Suprapubic skin (tissue), 4 donors: ENCODE data around the gene EID3.

Experiments used
- POLR2A ChIP-seq, 2 donors: fragments of 450-650 bp; IDR thresholded peaks; one replicate each; pipeline ENCODE4 v1.6.1; 2017; ENCODE audit warnings: antibody characterized with exemption in 2 of 2, mild to moderate bottlenecking in 2 of 2, moderate library complexity in 2 of 2
- POLR2AphosphoS5 ChIP-seq, 3 donors: sonication (generic); formaldehyde crosslinking; IDR thresholded peaks; one replicate each; pipeline ENCODE4 v1.6.1; 2017; ENCODE audit warnings: antibody characterized with exemption in 3 of 3
- TF ChIP-seq, protein P1 (sequence below), 2 donors: fragments of 200-600 bp in 1 of 2; fragments of 450-650 bp in 1 of 2; sonication (generic) in 1 of 2; IDR thresholded peaks; one replicate each; pipeline ENCODE4 v1.5.1; 2016 to 2019; ENCODE audit warnings: antibody characterized with exemption in 2 of 2, mild to moderate bottlenecking in 1 of 2, moderate library complexity in 1 of 2

DNA sequence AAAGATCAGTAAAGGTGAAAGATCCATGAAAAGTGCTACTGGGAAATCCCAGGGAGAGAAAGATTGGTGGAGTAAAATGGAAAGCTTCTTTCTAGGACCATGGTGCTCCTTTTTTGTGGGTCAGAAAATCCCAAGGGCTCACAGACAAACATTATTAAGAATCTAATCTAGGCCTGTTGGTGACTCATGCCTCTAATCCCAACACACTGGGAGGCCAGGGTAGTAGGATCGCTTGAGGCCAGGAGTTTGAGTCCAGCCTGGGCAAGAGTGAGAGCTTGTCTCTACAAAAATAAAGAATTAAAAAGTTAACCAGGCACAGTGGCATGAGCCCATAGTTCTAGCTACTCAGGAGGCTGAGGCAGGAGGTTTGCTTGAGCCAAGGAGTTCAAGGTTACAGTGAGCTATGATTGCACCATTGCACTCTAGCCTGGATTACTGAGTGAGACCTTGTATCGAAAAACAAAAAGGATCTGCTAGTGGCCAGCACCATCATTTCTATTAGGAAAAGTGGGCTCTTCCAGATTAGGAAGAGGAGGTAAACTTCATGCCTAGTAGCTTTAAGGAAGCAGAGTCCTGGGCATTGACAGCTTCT, 45.0 kb upstream of the EID3 start:
- TF ChIP-seq POLR2AphosphoS5 (IDR thresholded peaks at IDR 0.05) (no peak), POLR2A (IDR thresholded peaks at IDR 0.05) (no peak)
- TF ChIP-seq, protein P1, sequence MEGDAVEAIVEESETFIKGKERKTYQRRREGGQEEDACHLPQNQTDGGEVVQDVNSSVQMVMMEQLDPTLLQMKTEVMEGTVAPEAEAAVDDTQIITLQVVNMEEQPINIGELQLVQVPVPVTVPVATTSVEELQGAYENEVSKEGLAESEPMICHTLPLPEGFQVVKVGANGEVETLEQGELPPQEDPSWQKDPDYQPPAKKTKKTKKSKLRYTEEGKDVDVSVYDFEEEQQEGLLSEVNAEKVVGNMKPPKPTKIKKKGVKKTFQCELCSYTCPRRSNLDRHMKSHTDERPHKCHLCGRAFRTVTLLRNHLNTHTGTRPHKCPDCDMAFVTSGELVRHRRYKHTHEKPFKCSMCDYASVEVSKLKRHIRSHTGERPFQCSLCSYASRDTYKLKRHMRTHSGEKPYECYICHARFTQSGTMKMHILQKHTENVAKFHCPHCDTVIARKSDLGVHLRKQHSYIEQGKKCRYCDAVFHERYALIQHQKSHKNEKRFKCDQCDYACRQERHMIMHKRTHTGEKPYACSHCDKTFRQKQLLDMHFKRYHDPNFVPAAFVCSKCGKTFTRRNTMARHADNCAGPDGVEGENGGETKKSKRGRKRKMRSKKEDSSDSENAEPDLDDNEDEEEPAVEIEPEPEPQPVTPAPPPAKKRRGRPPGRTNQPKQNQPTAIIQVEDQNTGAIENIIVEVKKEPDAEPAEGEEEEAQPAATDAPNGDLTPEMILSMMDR (IDR thresholded peaks at IDR 0.05): no peak
